ENCODE results near the gene RASSF7. TPM values are rescaled to one million over a fixed set of nuclear protein-coding genes. Genes with fewer than 3 reads are reported as not detected.

The RASSF7 gene
- total and polyA plus RNA-seq, 10 of the 15 experiments (the other 5 are each of a cell fraction or from before 2014, with no cell fraction given), result 0.39 to 29.7 (median 13.2) TPM

GRCh38 chr11:551131-551530 lies 9.6 kb upstream of the RASSF7 start:
- H3K9ac ChIP-seq (ENCODE audit: control insufficient read depth, insufficient read depth, low read length), result no peak overlapping the region
- no peaks in the 10 kb centered on the region for H3K36me3 ChIP-seq (ENCODE audit: control insufficient read depth in 2 of 2, insufficient read depth in 2 of 2, low read length in 1 of 2)
- no peak for ATAC-seq
- no peaks in the 10 kb centered on the region for H3K79me2 ChIP-seq (ENCODE audit: control insufficient read depth, insufficient read depth, low read length)
- no peak overlapping the region for H3K4me2 ChIP-seq (ENCODE audit: control insufficient read depth, insufficient read depth)
- no peaks in the 10 kb centered on the region for H4K20me1 ChIP-seq (ENCODE audit: control insufficient read depth, insufficient read depth)
- SMC1A ChIA-PET (ENCODE audit: uncharacterized antibody, unreplicated experiment), result no interaction called here
- no peaks in the 10 kb centered on the region for H3K4me1 ChIP-seq (ENCODE audit: control insufficient read depth, insufficient read depth, low read length)
- no peak for FAIRE-seq
- intact Hi-C loops (cut with micrococcal nuclease; ENCODE audit: unreplicated experiment) (no loop called here), in situ Hi-C loops (cut with MboI) (no loop called here)
- 78% methylated on average over 16 of the region's 16 CpGs for WGBS (ENCODE audit: insufficient coverage, insufficient replicate concordance, low lambda C conversion rate, missing lambda C conversion rate)
- POLR2A ChIA-PET, result no interaction called here
- no peak overlapping the region for H3K27ac ChIP-seq (ENCODE audit: control insufficient read depth, insufficient read depth)
- no peaks in the 10 kb centered on the region for H3K9me3 ChIP-seq (replicated peaks; ENCODE audit: control insufficient read depth, insufficient read depth, low read length)
- H2AFZ ChIP-seq (ENCODE audit: control insufficient read depth, low read depth, low read length), result no peak overlapping the region
- RAD21 ChIA-PET (ENCODE audit: unreplicated experiment), result no interaction called here
- no peaks in the 10 kb centered on the region; a peak in 1 of 4 replicates for H3K27me3 ChIP-seq (replicated peaks in 1 of 2; ENCODE audit: control insufficient read depth in 2 of 2, insufficient read depth in 2 of 2, low read length in 1 of 2)
- TF ChIP-seq TCF3 (IDR thresholded peaks at IDR 0.05; ENCODE audit: borderline replicate concordance, insufficient read depth, low read depth, low read length), result no peak
- no peak for TF ChIP-seq JUNB (IDR thresholded peaks at IDR 0.05)
- TF ChIP-seq CHD1 (IDR thresholded peaks at IDR 0.05; ENCODE audit: low read depth, low read length), result no peak
- CTCF ChIA-PET, result no interaction called here
- DNase-seq (ENCODE audit: low read depth, low spot score), result no peak
- no TSS peak for BruUV-seq (replicated peaks)
- no peak overlapping the region for H3K4me3 ChIP-seq

DNA sequence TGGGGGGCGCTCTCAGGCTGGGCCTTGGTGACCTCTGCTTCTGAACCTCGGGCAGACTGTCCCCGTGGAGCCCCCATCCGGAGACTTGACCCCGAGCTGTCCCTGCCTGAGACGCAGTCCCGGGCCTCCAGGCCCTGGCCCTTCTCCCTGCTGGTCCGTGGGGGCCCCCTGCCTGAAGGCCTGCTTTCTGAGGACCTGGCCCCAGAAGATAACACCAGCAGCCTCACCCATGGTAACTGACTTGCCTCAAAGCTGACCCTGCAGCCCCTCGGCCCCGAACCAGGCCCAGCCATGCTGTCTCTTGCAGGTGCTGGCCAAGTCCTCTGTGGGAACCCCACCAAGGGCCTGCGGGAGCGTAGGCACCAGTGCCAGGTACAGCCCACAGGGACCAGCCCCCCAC lies 9.2 kb upstream of the RASSF7 start:
- intact Hi-C loops (cut with micrococcal nuclease; ENCODE audit: unreplicated experiment), result no loop called here
- no peak overlapping the region for H2AFZ ChIP-seq (ENCODE audit: control insufficient read depth, low read depth, low read length)
- no TSS peak for BruUV-seq (replicated peaks)

More for the DNA sequence above, 9.2 kb upstream of the RASSF7 start:
- DNase-seq (ENCODE audit: low read depth, low spot score), result no peak
- no peak overlapping the region for H3K27ac ChIP-seq (ENCODE audit: control insufficient read depth, insufficient read depth)
- H3K4me2 ChIP-seq (ENCODE audit: control insufficient read depth, insufficient read depth), result no peak overlapping the region
- no peaks in the 10 kb centered on the region for H4K20me1 ChIP-seq (ENCODE audit: control insufficient read depth, insufficient read depth)
- H3K4me3 ChIP-seq, result no peak overlapping the region
- ChIA-PET RAD21 (ENCODE audit: unreplicated experiment) (interaction anchor here (1.0 kb wide), 1 partner anchor 174 kb away, joined by 6 read pairs; no protein-coding TSS in a partner anchor), CTCF (no interaction called here), POLR2A (no interaction called here), SMC1A (ENCODE audit: uncharacterized antibody, unreplicated experiment) (no interaction called here)
- FAIRE-seq, result no peak
- in situ Hi-C loops (cut with MboI), result no loop called here
- H3K27me3 ChIP-seq (replicated peaks in 1 of 2; ENCODE audit: control insufficient read depth in 2 of 2, insufficient read depth in 2 of 2, low read length in 1 of 2), result no peaks in the 10 kb centered on the region; a peak in 1 of 4 replicates
- no peak overlapping the region for H3K9ac ChIP-seq (ENCODE audit: control insufficient read depth, insufficient read depth, low read length)
- no peaks in the 10 kb centered on the region for H3K36me3 ChIP-seq (ENCODE audit: control insufficient read depth in 2 of 2, insufficient read depth in 2 of 2, low read length in 1 of 2)
- WGBS (ENCODE audit: insufficient coverage, insufficient replicate concordance, low lambda C conversion rate, missing lambda C conversion rate), result 77% methylated on average over 12 of the region's 12 CpGs
- no peaks in the 10 kb centered on the region for H3K9me3 ChIP-seq (replicated peaks; ENCODE audit: control insufficient read depth, insufficient read depth, low read length)
- no peaks in the 10 kb centered on the region for H3K79me2 ChIP-seq (ENCODE audit: control insufficient read depth, insufficient read depth, low read length)
- ATAC-seq, result no peak
- TF ChIP-seq NFIC (IDR thresholded peaks at IDR 0.05; ENCODE audit: low read depth, low read length), result no peak
- no peak for TF ChIP-seq WRNIP1 (IDR thresholded peaks at IDR 0.05; ENCODE audit: borderline replicate concordance, low read depth, low read length)
- TF ChIP-seq, protein P1, sequence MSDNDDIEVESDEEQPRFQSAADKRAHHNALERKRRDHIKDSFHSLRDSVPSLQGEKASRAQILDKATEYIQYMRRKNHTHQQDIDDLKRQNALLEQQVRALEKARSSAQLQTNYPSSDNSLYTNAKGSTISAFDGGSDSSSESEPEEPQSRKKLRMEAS (IDR thresholded peaks at IDR 0.05; ENCODE audit: low read depth, low read length), result no peak
- no peak for TF ChIP-seq HDAC2 (IDR thresholded peaks at IDR 0.05)
- TF ChIP-seq, protein P2, sequence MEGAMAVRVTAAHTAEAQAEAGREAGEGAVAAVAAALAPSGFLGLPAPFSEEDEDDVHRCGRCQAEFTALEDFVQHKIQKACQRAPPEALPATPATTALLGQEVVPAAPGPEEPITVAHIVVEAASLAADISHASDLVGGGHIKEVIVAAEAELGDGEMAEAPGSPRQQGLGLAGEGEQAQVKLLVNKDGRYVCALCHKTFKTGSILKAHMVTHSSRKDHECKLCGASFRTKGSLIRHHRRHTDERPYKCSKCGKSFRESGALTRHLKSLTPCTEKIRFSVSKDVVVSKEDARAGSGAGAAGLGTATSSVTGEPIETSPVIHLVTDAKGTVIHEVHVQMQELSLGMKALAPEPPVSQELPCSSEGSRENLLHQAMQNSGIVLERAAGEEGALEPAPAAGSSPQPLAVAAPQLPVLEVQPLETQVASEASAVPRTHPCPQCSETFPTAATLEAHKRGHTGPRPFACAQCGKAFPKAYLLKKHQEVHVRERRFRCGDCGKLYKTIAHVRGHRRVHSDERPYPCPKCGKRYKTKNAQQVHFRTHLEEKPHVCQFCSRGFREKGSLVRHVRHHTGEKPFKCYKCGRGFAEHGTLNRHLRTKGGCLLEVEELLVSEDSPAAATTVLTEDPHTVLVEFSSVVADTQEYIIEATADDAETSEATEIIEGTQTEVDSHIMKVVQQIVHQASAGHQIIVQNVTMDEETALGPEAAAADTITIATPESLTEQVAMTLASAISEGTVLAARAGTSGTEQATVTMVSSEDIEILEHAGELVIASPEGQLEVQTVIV (IDR thresholded peaks at IDR 0.05; ENCODE audit: borderline replicate concordance, partially characterized antibody), result no peak
- no peak for TF ChIP-seq BHLHE40 (IDR thresholded peaks at IDR 0.05; ENCODE audit: borderline replicate concordance in 1 of 2, low read depth in 2 of 2, low read length in 1 of 2)
- TF ChIP-seq IKZF2 (IDR thresholded peaks at IDR 0.05), result no peak
- TF ChIP-seq YBX1 (IDR thresholded peaks at IDR 0.05), result no peak
- TF ChIP-seq NKRF (conservative IDR thresholded peaks at IDR 0.05), result no peak
- H3K4me1 ChIP-seq (ENCODE audit: control insufficient read depth, insufficient read depth, low read length), result no peaks in the 10 kb centered on the region

Measured in GM12878 (cell line).